KG1 (cell line): ENCODE results near the gene A2ML1.
"Not testable (repeated sequence)": the region's sequence is repeated elsewhere in the genome, so short reads cannot be mapped to it uniquely, and the experiment has no call there.

Experiments
- DNase-seq: peaks from one replicate; lab custom pipeline; 2025; lab: John Stamatoyannopoulos, UW

The A2ML1 gene

GRCh38 chr12:8855891-8856290 lies 33.5 kb downstream of the A2ML1 start:
- no peak for DNase-seq

DNA sequence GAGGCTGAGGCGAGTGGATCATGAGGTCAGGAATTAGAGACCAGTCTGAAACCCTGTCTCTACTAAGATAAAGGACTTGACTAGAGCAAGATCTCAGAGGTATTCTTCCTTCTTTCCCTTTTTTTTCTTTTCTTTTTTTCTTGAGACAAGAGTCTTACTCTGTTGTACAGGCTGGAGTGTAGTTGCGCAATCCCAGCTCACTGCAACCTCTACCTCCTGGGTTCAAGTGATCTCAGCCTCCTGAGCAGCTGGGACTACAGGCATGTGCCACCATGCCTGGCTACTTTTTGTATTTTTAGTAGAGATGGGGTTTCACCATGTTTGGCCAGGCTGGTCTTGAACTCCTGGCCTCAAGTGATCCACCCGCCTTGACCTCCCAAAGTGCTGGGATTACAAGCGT lies 37.0 kb downstream of the A2ML1 start:
- not testable (repeated sequence) for DNase-seq

DNA sequence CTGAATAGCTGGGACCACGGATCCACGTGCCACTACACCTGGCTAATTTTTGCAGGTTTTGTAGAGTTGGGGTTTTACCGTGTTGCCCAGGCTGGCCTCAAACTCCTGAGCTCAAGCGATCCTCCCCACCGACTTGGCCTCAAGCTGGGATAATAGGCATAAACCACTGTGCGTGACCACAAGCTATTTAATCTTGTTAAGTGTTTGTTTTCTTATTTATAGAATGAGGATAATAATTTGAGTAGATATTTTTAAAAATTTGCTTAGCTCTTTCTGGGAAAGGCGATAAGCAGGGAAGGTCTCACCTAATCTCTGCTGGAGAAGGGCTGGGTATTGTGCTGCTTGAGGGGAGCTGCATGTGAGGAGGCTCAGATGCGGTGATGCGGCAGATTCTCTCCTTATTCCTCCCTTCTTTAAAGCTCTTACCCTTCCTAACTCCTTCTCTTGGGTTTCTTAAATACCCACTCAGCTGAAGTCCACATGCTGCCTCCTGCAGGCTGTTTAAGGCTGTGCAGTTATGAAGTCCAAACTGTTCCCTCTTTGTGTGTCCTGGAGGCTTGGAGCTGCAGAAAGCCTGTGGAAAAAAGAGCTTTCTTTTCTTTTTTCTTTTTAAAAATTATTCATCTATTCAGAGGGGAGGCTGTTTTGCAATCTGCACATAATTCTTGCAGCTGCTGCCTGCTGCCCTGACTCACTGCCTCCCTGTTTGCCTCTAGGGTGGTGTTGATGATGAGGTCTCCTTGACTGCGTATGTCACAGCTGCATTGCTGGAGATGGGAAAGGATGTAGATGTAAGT lies 37.9 kb downstream of the A2ML1 start:
- no peak for DNase-seq

DNA sequence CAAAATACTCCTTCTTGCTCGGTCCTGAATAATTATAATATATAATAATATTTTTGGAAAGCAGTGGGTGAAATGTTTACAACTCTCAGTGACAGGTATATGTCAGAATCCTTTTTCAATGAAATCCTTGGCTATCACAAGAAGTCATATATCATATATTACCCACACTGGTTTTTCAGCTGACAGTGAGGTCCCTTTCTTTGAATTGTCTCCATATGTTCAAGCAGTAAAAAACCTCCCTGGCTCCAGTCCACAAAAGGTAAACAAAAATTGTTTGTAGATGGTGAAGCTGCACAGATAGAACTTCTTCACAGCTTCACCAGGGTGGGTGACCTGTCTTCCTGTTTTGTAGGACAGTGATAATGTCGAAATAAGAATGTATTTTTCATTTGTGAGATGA lies 44.0 kb downstream of the A2ML1 start:
- DNase-seq, result no peak

GRCh38 chr12:8867009-8867408 lies 44.6 kb downstream of the A2ML1 start:
- DNase-seq, result no peak

GRCh38 chr12:8867786-8868185 lies 45.4 kb downstream of the A2ML1 start:
- DNase-seq, result no peak

DNA sequence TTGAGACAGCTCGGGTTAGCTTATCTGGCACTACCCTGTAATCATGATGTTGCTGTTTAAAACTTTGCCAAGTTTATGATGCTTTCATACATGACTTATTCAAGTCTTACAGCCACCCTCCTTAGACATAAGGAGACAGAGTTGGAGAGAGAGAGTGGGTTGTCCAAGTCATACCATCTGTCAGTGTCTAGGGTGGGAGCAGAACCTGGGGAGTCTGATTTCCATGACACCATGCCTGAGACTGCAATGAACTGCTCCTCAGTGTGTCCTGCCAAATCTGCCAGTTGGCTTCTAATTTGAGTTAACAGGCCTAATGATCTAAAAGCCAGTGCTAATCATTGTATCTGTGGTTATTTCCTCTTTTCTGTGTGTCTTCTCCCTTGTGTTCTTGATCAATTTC lies 48.2 kb downstream of the A2ML1 start:
- no peak for DNase-seq

GRCh38 chr12:8871068-8871467 lies 48.6 kb downstream of the A2ML1 start:
- no peak for DNase-seq

DNA sequence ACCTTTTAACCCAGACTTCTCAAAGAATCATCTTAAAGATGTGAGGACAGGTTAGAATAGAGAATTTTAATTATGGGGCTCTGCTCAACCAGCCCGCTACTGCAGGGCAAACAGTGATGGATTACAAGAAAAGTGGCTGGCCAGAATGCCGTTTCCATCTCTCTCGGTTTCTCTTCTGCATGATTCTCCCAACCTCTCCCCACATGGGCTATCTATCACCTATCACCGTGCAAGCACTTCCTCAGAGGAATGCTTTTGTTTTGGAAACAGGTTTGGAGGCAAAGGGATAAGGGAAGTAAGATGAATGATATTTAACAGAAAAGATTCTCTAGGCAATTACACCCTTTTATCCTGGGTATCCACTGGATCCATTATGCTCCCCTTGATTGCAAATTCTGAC lies 54.5 kb downstream of the A2ML1 start:
- no peak for DNase-seq

GRCh38 chr12:8886502-8887284 lies 64.3 kb downstream of the A2ML1 start:
- DNase-seq, result no peak

GRCh38 chr12:8887285-8887715 lies 64.9 kb downstream of the A2ML1 start:
- DNase-seq, result no peak

DNA sequence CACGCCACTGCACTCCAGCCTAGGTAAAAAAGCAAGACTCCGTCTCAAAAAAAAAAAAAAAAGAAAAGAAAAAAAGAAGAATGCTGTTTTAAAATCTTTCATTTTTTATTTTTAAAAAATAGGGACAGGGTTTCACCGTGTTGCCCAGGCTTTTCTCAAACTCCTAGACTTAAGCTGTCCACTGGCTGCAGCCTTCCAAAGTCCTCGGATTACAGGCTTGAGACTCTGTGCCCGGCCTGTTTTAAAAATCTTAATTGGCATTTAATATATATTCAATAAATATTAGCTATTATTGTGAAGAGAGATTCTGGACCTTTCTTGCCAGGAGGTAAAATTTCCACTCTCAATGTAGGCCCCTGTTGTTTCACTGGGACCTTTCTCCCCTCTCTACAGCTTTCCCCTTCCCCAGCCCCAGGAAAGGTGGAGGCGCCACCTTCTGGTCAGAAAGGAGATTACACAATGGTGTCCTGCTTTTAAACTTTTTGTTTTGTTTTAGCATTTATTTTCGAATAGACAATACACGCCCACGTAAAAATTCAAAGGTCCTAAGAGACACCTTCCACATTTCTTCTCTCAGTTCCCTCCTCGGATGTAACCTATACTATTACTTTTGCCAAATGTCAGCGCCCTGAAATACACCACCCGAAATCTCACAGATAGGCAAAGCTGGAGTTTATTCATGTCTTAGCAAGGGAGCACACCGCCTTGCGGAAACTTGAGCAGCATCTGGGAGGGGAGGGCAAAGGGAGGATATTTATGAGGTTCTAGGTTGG lies 68.1 kb downstream of the A2ML1 start:
- peak; percentile 53 for DNase-seq

DNA sequence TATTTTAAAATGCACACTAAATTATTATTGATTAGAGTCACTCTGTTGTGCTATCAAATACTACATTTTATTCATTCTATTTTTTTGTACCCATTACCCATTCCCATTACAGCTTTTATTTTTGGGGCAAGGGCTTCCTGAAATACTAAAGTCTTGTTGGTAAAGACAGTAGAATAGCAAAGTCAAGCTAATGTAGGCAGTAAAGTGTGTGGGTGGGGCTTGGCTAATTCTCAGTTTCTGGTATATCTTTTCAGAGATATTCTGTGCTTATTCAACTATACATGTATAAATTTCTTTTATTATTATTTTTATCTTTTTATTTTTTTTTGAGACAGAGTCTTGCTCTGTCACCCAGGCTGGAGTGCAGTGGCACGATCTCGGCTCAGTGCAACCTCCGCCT lies 69.6 kb downstream of the A2ML1 start:
- no peak for DNase-seq

- no peak for DNase-seq
Measured at GRCh38 chr12:8894378-8894777, 72.0 kb downstream of the A2ML1 start.

GRCh38 chr12:8894986-8895385 lies 72.6 kb downstream of the A2ML1 start:
- no peak for DNase-seq

GRCh38 chr12:8897081-8897480 lies 74.7 kb downstream of the A2ML1 start:
- DNase-seq, result no peak

- DNase-seq, result no peak
Measured at GRCh38 chr12:8899830-8900229, 77.4 kb downstream of the A2ML1 start.

DNA sequence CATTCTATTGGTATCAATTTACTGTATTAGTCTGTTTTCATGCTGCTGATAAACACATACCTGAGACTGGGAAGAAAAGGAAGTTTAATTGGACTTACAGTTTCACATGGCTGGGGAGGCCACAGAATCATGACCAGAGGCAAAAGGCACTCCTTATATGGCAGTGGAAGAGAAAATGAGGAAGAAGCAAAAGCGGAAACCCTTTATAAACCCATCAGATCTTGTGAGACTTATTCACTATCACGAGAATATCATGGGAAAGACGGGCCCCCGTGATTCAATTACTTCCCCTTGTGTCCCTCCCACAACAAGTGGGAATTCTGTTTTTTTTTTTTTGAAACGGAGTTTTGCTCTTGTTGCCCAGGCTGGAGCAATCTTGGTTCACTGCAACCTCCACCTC lies 80.3 kb downstream of the A2ML1 start:
- not testable (repeated sequence) for DNase-seq

DNA sequence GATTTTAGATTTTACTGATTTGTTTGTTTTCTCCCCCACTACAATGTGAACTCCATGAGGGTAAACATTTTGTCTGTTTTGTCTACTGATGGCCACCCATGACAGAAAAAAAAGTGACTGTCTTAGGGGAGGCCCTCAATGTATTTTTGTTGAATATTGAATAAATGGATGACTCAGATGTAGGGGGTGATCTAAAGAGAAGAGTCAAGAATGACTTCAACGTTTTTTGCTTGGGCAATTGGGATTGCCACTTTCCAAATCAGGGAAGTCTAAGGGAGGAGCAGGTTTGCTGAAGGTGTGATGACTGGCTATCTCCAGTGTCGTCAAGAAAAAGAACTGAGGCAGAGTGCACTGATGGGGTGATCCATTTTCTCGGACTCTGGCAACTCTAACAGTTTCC lies 81.2 kb downstream of the A2ML1 start:
- DNase-seq, result no peak

DNA sequence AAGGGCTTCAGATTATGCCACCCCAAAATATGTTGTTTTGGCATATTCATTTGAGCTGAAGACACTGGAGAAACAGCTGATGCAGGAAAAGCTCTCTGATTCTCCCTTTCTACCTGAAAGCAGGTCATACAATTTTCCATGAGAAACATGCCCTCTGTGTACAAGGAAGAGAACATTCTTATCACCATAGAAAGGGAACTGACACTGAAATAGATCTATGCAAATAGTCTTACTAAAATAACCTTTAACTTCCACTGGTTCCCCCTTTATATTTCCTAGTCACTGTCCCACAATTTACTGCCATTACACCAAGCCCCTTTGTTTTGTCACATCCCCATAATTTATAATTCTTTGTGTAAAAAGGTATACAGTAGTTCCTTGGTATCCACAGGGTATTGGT lies 82.2 kb downstream of the A2ML1 start:
- no peak for DNase-seq

DNA sequence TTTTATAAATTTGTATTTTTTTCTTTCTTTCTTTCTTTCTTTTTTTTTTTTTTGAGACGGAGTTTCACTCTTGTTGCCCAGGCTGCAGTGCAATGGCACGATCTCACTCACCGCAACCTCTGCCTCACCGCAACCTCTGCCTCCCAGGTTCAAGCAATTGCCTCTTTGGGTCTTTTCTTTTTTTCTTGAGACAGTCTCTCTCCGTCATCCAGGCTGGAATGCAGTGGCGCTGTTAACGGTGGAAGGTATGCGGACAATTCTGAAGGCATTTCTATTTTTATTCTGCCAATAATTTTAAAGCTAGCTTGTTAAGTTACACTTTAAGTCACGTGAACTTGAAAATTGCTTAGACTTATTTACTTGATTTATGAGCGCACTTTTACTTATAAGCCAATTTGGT lies 83.1 kb downstream of the A2ML1 start:
- DNase-seq, result no peak

DNA sequence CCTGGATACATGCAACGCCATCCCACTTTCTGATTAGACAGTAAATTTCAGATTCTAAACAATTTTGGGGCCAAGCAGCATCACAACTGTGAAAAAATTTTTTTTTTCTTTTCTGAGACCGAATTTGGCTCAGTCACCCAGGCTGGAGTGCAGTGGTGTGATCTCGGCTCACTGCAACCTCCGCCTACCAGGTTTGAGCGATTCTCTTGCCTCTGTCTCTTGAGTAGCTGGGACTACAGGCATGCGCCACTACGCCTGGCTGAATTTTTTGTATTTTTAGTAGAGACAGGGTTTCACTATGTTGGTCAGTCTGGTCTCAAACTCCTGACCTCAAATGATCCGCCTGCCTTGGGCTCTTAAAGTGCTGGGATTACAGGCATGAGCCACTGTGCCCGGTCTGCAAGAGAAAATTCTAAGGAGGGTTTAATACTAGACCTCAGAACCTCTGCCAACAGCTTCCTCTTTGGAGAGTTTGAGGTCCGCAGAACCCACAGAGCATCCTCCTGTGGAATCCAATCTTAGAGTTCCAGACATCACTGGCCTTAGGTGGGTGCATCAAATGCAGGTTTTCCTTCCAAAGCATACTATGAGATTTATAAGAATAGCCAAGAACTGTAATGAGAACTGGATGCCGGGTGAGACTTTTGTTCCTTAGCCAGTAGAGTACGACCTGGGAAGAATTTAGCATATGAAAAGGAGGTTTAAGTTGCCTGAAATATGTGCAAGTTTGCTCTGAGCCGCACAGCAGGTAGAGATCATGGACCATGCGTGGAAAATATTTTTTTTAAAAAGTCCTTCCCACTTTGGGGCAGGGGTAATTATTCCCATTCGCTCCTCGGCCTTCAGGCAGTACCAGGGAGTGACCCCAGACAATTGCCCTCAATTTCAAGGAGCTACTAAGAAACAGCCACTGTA lies 84.1 kb downstream of the A2ML1 start:
- no peak for DNase-seq
